Measurements from ENCODE around the gene MAPK7.

MAPK7 gene

GRCh38 chr17:19404264-19404663 lies 26.0 kb downstream of the MAPK7 start:
- H3K27ac ChIP-seq, result no peak overlapping the region
- H3K4me3 ChIP-seq (ENCODE audit: low read depth, low read length), result no peak overlapping the region
- no peaks in the 10 kb centered on the region for H3K36me3 ChIP-seq
- no peak for TF ChIP-seq CTCF (IDR thresholded peaks at IDR 0.05; ENCODE audit: low read depth, low read length)
- H3K27me3 ChIP-seq (ENCODE audit: insufficient read depth, low read depth, severe bottlenecking), result no peaks in the 10 kb centered on the region
- DNase-seq, result no peak
- no peaks in the 10 kb centered on the region for H3K9me3 ChIP-seq (ENCODE audit: severe bottlenecking)

GRCh38 chr17:19405114-19405513 lies 26.8 kb downstream of the MAPK7 start:
- Histone ChIP-seq H3K27ac (no peak overlapping the region), H3K9me3 (ENCODE audit: severe bottlenecking) (no peaks in the 10 kb centered on the region), H3K27me3 (ENCODE audit: insufficient read depth, low read depth, severe bottlenecking) (no peaks in the 10 kb centered on the region), H3K36me3 (no peaks in the 10 kb centered on the region), H3K4me3 (ENCODE audit: low read depth, low read length) (no peak overlapping the region)
- no peak for TF ChIP-seq CTCF (IDR thresholded peaks at IDR 0.05; ENCODE audit: low read depth, low read length)
- DNase-seq, result no peak

GRCh38 chr17:19407601-19408345 lies 29.5 kb downstream of the MAPK7 start:
- H3K9me3 ChIP-seq (ENCODE audit: severe bottlenecking), result no peaks in the 10 kb centered on the region
- H3K27ac ChIP-seq, result peak overlapping the region; percentile 47
- no peak for TF ChIP-seq CTCF (IDR thresholded peaks at IDR 0.05; ENCODE audit: low read depth, low read length)
- no peak overlapping the region for H3K4me3 ChIP-seq (ENCODE audit: low read depth, low read length)
- H3K27me3 ChIP-seq (ENCODE audit: insufficient read depth, low read depth, severe bottlenecking), result no peaks in the 10 kb centered on the region
- DNase-seq, result no peak
- no peaks in the 10 kb centered on the region for H3K36me3 ChIP-seq

- Histone ChIP-seq H3K4me3 (ENCODE audit: low read depth, low read length) (no peak overlapping the region), H3K36me3 (no peaks in the 10 kb centered on the region), H3K9me3 (ENCODE audit: severe bottlenecking) (no peaks in the 10 kb centered on the region), H3K27ac (peak overlapping the region; percentile 47), H3K27me3 (ENCODE audit: insufficient read depth, low read depth, severe bottlenecking) (no peaks in the 10 kb centered on the region)
- no peak for TF ChIP-seq CTCF (IDR thresholded peaks at IDR 0.05; ENCODE audit: low read depth, low read length)
- peak; percentile 46 for DNase-seq
These were observed 30.0 kb downstream of the MAPK7 start for GRCh38 chr17:19408346-19408710.

- TF ChIP-seq CTCF (IDR thresholded peaks at IDR 0.05; ENCODE audit: low read depth, low read length), result no peak
- Histone ChIP-seq H3K27ac (no peak overlapping the region), H3K36me3 (no peaks in the 10 kb centered on the region), H3K27me3 (ENCODE audit: insufficient read depth, low read depth, severe bottlenecking) (no peaks in the 10 kb centered on the region), H3K4me3 (ENCODE audit: low read depth, low read length) (no peak overlapping the region), H3K9me3 (ENCODE audit: severe bottlenecking) (no peaks in the 10 kb centered on the region)
- no peak for DNase-seq
These were observed 30.8 kb downstream of the MAPK7 start for GRCh38 chr17:19409066-19409465.

- TF ChIP-seq CTCF (IDR thresholded peaks at IDR 0.05; ENCODE audit: low read depth, low read length), result no peak
- Histone ChIP-seq H3K9me3 (ENCODE audit: severe bottlenecking) (no peaks in the 10 kb centered on the region), H3K27me3 (ENCODE audit: insufficient read depth, low read depth, severe bottlenecking) (no peaks in the 10 kb centered on the region), H3K27ac (no peak overlapping the region), H3K36me3 (no peaks in the 10 kb centered on the region), H3K4me3 (ENCODE audit: low read depth, low read length) (no peak overlapping the region)
- no peak for DNase-seq
These were observed 31.2 kb downstream of the MAPK7 start for GRCh38 chr17:19409509-19409908.
